ENCODE results near the gene ATP6V1A.

GRCh38 chr3:113754494-113755159 is 7.8 kb downstream of the ATP6V1A start:
- TF ChIP-seq, protein P1, sequence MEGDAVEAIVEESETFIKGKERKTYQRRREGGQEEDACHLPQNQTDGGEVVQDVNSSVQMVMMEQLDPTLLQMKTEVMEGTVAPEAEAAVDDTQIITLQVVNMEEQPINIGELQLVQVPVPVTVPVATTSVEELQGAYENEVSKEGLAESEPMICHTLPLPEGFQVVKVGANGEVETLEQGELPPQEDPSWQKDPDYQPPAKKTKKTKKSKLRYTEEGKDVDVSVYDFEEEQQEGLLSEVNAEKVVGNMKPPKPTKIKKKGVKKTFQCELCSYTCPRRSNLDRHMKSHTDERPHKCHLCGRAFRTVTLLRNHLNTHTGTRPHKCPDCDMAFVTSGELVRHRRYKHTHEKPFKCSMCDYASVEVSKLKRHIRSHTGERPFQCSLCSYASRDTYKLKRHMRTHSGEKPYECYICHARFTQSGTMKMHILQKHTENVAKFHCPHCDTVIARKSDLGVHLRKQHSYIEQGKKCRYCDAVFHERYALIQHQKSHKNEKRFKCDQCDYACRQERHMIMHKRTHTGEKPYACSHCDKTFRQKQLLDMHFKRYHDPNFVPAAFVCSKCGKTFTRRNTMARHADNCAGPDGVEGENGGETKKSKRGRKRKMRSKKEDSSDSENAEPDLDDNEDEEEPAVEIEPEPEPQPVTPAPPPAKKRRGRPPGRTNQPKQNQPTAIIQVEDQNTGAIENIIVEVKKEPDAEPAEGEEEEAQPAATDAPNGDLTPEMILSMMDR (IDR thresholded peaks at IDR 0.05; ENCODE audit: insufficient read depth, low read length): no peak
- TF ChIP-seq POLR2AphosphoS5 (IDR thresholded peaks at IDR 0.05; ENCODE audit: low read depth) (no peak), GABPA (IDR thresholded peaks at IDR 0.05; ENCODE audit: low read depth) (no peak), REST (IDR thresholded peaks at IDR 0.05; ENCODE audit: insufficient replicate concordance, low read depth) (no peak)

Measured in HL-60 (cell line).